ENCODE results near the gene C1orf159.
A peak's percentile ranks its signal among the peaks of the same experiment; 100 is the strongest.

The C1orf159 gene

DNA sequence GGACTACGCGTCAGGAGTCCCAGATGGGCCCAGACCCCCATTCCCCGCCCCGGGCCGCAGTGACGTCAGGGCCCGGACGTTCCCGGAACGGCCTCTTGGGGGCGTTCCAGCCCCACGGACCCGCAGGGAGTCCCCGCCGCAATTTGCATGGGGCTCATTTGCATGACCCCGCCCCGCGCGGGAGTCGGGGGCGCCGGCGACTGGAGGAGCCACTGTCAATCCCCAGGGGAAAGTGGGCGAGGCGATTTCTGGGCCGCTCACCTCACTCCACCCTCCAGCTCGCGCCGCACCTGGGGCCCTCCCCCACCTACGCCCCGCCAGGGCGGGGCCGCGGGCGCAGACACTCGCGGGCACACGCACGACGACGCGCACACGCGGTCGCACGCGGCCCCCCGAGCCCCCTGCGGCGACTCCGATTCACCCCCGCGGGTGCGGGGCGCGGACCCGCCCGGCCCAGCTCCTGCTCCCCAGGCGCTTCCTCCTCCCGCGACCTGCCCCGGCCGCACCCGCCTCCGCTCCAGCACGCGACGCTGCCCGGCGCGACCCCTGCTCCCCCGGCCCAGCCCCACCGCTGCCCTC lies 82.8 kb downstream of the C1orf159 start:
- Histone ChIP-seq H3K9ac (ENCODE audit: insufficient read length) (no peak overlapping the region), H3K36me3 (ENCODE audit: insufficient read depth, low read length) (peaks cover 4% of the 10 kb centered on the region; the same call in 1 of the 2 replicates), H3K4me3 (peak overlapping the region; percentile 75)

GRCh38 chr1:1032424-1032823 lies 83.5 kb downstream of the C1orf159 start:
- TF ChIP-seq FOXP2 (optimal IDR thresholded peaks at IDR 0.05; ENCODE audit: control extremely low read depth, extremely low read length, insufficient read depth) (no peak), EZH2 (IDR thresholded peaks at IDR 0.05) (no peak), POLR2AphosphoS5 (IDR thresholded peaks at IDR 0.05; ENCODE audit: borderline replicate concordance, low read depth, low read length) (no peak)
- H3K4me3 ChIP-seq = peak overlapping the region; percentile 75
- peaks cover 4% of the 10 kb centered on the region; the same call in 1 of the 2 replicates for H3K36me3 ChIP-seq (ENCODE audit: insufficient read depth, low read length)
- H3K9me3 ChIP-seq (ENCODE audit: low read depth, low read length) = no peaks in the 10 kb centered on the region
- H3K27ac ChIP-seq = 0 out of 2 replicates have a peak overlapping the region, but pooled peaks have one; percentile 50
- no peak for DNase-seq (ENCODE audit: low read depth, low spot score)
- no peak overlapping the region for H3K9ac ChIP-seq (ENCODE audit: insufficient read length)

More for the DNA sequence above, 82.8 kb downstream of the C1orf159 start:
- Histone ChIP-seq H3K27ac (no peak overlapping the region), H3K9me3 (ENCODE audit: low read depth, low read length) (no peaks in the 10 kb centered on the region)
- TF ChIP-seq FOXP2 (optimal IDR thresholded peaks at IDR 0.05; ENCODE audit: control extremely low read depth, extremely low read length, insufficient read depth) = no peak
- no peak for TF ChIP-seq EZH2 (IDR thresholded peaks at IDR 0.05)
- peak; percentile 24; the same call in 1 of the 2 replicates for TF ChIP-seq POLR2AphosphoS5 (IDR thresholded peaks at IDR 0.05; ENCODE audit: borderline replicate concordance, low read depth, low read length)
- DNase-seq (ENCODE audit: low read depth, low spot score) = no peak
